MCF 10A (cell line): Measurements from ENCODE around the gene DDX1. TPM values are rescaled to one million over a fixed set of nuclear protein-coding genes. Genes with fewer than 3 reads are reported as not detected.

Source experiments
- BruUV-seq: library from RNA; stranded (reverse); fragments of 400-500 nt; replicated peaks from 2 replicates; lab custom pipeline; 2021; lab: Mats Ljungman, UMichigan
- CTCF ChIA-PET: fragments of 300-600 bp; sonication (Branson Sonifier 250); formaldehyde crosslinking; extraction: SDS; loops from one replicate; lab custom pipeline; 2021; ENCODE audit warnings: antibody characterized with exemption, inconsistent platforms; lab: Yijun Ruan, JAX
- POLR2A ChIA-PET: fragments of 300-600, 350-650 bp; sonication (Branson Sonifier 250); formaldehyde crosslinking; extraction: SDS; loops from one replicate; lab custom pipeline; 2020; ENCODE audit warnings: antibody characterized with exemption, inconsistent platforms; lab: Yijun Ruan, JAX
- DNase-seq: peaks from one replicate; pipeline ENCODE4 v3.0.0-alpha.2; 2018; ENCODE audit not compliant: unreplicated experiment
- H3K27ac Mint-ChIP-seq: one replicate; pipeline ENCODE4 v1.8.0; 2022; ENCODE audit warnings: mild to moderate bottlenecking, low read depth, mixed read lengths; ENCODE audit not compliant: unreplicated experiment
- H3K27me3 Mint-ChIP-seq: one replicate; pipeline ENCODE4 v1.8.0; 2022; ENCODE audit warnings: mixed read lengths; ENCODE audit not compliant: insufficient read depth, unreplicated experiment
- H3K36me3 Mint-ChIP-seq: one replicate; pipeline ENCODE4 v1.8.0; 2022; ENCODE audit warnings: mild to moderate bottlenecking, moderate library complexity, mixed read lengths; ENCODE audit not compliant: insufficient read depth, unreplicated experiment
- H3K4me1 Mint-ChIP-seq: one replicate; pipeline ENCODE4 v1.8.0; 2022; ENCODE audit warnings: mixed read lengths; ENCODE audit not compliant: insufficient read depth, unreplicated experiment
- H3K4me3 Mint-ChIP-seq: one replicate; pipeline ENCODE4 v1.8.0; 2022; ENCODE audit warnings: mild to moderate bottlenecking, moderate library complexity, mixed read lengths; ENCODE audit not compliant: unreplicated experiment
- H3K9me3 Mint-ChIP-seq: one replicate; pipeline ENCODE4 v1.8.0; 2022; ENCODE audit warnings: mixed read lengths; ENCODE audit not compliant: unreplicated experiment
- CTCF ChIP-seq: fragments of 200-600 bp; IDR thresholded peaks from one replicate; pipeline ENCODE4 v1.8.0; 2022; ENCODE audit warnings: antibody characterized with exemption, mild to moderate bottlenecking; ENCODE audit not compliant: unreplicated experiment
- intact Hi-C: fragments of 100-400 bp; cut with micrococcal nuclease; formaldehyde crosslinking; loops from 2 replicates; pipeline ENCODE4 v1.14.1; 2022
- total RNA-seq: library from RNA; stranded (reverse); gene quantifications from 2 replicates; pipeline ENCODE4 v1.2.3, GENCODE V29; 2022

Gene DDX1
- total RNA-seq, 1 experiment from 2014 or later = 119 TPM

- no peak overlapping the region for H3K27ac Mint-ChIP-seq
- ChIA-PET CTCF (interaction anchor here (1.0 kb wide), 1 partner anchor 9 kb away, joined by 3 read pairs; no protein-coding TSS in a partner anchor), POLR2A (no interaction called here)
- peaks cover 20% of the 10 kb centered on the region for H3K4me1 Mint-ChIP-seq
- H3K9me3 Mint-ChIP-seq = no peaks in the 10 kb centered on the region
- no peak for DNase-seq
- no TSS peak for BruUV-seq
- no peak overlapping the region for H3K4me3 Mint-ChIP-seq
- H3K27me3 Mint-ChIP-seq = no peaks in the 10 kb centered on the region
- peaks cover 5% of the 10 kb centered on the region for H3K36me3 Mint-ChIP-seq
- TF ChIP-seq CTCF = no peak
- intact Hi-C loops = no loop called here
Observed at GRCh38 chr2:15565994-15566671, 25.5 kb upstream of the DDX1 start.

DNA sequence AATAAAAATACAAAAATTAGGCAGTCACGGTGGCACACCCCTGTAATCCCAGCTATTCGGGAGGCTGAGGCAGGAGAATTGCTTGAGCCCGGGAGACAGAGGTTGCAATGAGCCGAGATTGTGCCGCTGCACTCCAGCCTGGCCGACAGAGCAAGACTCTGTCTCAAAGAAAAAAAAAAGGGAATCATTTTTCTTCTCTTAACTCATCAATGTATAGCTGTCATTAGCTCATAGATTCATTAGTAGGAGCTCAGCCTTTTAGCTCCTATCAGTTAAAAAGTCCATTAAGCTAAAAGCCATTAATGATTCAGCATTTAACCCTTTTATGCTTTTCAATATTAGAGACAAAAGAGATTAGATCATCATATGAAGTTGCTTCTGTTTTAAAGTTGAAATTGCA is 24.8 kb upstream of the DDX1 start:
- no peak for DNase-seq
- ChIA-PET CTCF (interaction anchor here (1.4 to 2.9 kb wide), 2 partner anchors 10 to 12 kb away, joined by 4 to 18 read pairs; no protein-coding TSS in a partner anchor), POLR2A (no interaction called here)
- no TSS peak for BruUV-seq
- Mint-ChIP-seq H3K9me3 (no peaks in the 10 kb centered on the region), H3K4me1 (peaks cover 13% of the 10 kb centered on the region), H3K4me3 (no peak overlapping the region), H3K27ac (no peak overlapping the region), H3K27me3 (no peaks in the 10 kb centered on the region), H3K36me3 (peaks cover 5% of the 10 kb centered on the region)
- intact Hi-C loops = no loop called here
- no peak for TF ChIP-seq CTCF

DNA sequence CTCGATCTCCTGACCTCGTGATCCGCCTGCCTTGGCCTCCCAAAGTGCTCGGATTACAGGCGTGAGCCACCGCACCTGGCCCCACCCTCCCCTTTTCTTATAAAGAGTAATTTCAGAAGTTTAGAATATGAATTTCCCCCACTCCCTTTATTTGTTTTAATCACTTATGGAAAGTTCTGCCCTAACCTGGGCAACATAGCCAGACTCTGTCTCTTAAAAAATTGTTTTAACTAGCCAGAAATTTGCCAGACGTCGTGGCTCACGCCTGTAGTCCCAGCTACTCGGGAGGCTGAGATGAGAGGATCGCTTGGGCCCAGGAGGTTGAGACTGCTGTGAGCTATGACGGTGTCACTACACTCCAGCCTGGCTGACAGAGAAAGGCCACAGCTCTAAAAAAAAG is 22.8 kb upstream of the DDX1 start:
- DNase-seq = no peak
- no peaks in the 10 kb centered on the region for H3K27me3 Mint-ChIP-seq
- H3K4me1 Mint-ChIP-seq = no peaks in the 10 kb centered on the region
- ChIA-PET CTCF (interaction anchor here (0.7 to 2.9 kb wide), 2 partner anchors 8 to 1140 kb away, joined by 3 to 18 read pairs; no protein-coding TSS in a partner anchor), POLR2A (no interaction called here)
- peaks cover 5% of the 10 kb centered on the region for H3K36me3 Mint-ChIP-seq
- intact Hi-C loops = no loop called here
- H3K27ac Mint-ChIP-seq = no peak overlapping the region
- no peak for TF ChIP-seq CTCF
- no TSS peak for BruUV-seq
- H3K9me3 Mint-ChIP-seq = no peaks in the 10 kb centered on the region
- no peak overlapping the region for H3K4me3 Mint-ChIP-seq

- CTCF ChIA-PET = interaction anchor here (0.6 kb wide), 1 partner anchor 679 kb away, joined by 4 read pairs; no protein-coding TSS in a partner anchor
- H3K27me3 Mint-ChIP-seq = no peaks in the 10 kb centered on the region
Observed at GRCh38 chr2:15570104-15570503, 21.6 kb upstream of the DDX1 start.

More at GRCh38 chr2:15570104-15570503, 21.6 kb upstream of the DDX1 start:
- no peak overlapping the region for H3K4me3 Mint-ChIP-seq
- H3K27ac Mint-ChIP-seq = no peak overlapping the region
- H3K4me1 Mint-ChIP-seq = no peaks in the 10 kb centered on the region
- DNase-seq = no peak
- no peaks in the 10 kb centered on the region for H3K9me3 Mint-ChIP-seq
- no peak for TF ChIP-seq CTCF
- intact Hi-C loops = loop anchor here (10.0 kb wide), 1 partner anchor 655 kb away; no protein-coding TSS in a partner anchor
- peaks cover 5% of the 10 kb centered on the region for H3K36me3 Mint-ChIP-seq
- no TSS peak for BruUV-seq
- POLR2A ChIA-PET = interaction anchor here (0.7 kb wide), 1 partner anchor 938 kb away, joined by 3 read pairs; no protein-coding TSS in a partner anchor
